Measurements from ENCODE around the gene NTRK2.

GRCh38 chr9:84940294-84940693, 270.8 kb downstream of the NTRK2 start:
- TF ChIP-seq CTCF (IDR thresholded peaks at IDR 0.05) (no peak), POLR2AphosphoS5 (IDR thresholded peaks at IDR 0.05) (no peak), POLR2A (IDR thresholded peaks at IDR 0.05) (no peak)
